HEK293T (cell line): ENCODE data around the gene RNU11.

Experiments
- BHLHE40 ChIP-seq: fragments of 450-650 bp; IDR thresholded peaks from 2 replicates; pipeline ENCODE4 v1.6.1; 2016; ENCODE audit warnings: mild to moderate bottlenecking, moderate library complexity, borderline replicate concordance
- CTBP1 ChIP-seq: fragments of 450-650 bp; IDR thresholded peaks from 2 replicates; pipeline ENCODE4 v1.6.1; 2016; ENCODE audit warnings: borderline replicate concordance
- ELF4 ChIP-seq: fragments of 450-650 bp; IDR thresholded peaks from 2 replicates; pipeline ENCODE4 v1.6.1; 2017; ENCODE audit warnings: antibody characterized with exemption
- FOXM1 ChIP-seq: fragments of 450-650 bp; IDR thresholded peaks from 2 replicates; pipeline ENCODE4 v1.6.1; 2017; ENCODE audit warnings: mild to moderate bottlenecking, borderline replicate concordance
- PKNOX1 ChIP-seq: fragments of 450-650 bp; IDR thresholded peaks from 2 replicates; pipeline ENCODE4 v1.6.1; 2016
- SP1 ChIP-seq: fragments of 450-650 bp; IDR thresholded peaks from 2 replicates; pipeline ENCODE4 v1.6.1; 2017
- SUZ12 ChIP-seq: fragments of 450-650 bp; IDR thresholded peaks from 2 replicates; pipeline ENCODE4 v1.6.1; 2016; ENCODE audit warnings: mild to moderate bottlenecking
- TARDBP ChIP-seq: fragments of 450-650 bp; IDR thresholded peaks from 2 replicates; pipeline ENCODE4 v1.6.1; 2016
- ZNF384 ChIP-seq: fragments of 450-650 bp; IDR thresholded peaks from 2 replicates; pipeline ENCODE4 v1.6.1; 2016

GRCh38 chr1:28642847-28643635 is 5.4 kb upstream of the RNU11 start, which contains the start of gene TAF12:
- TF ChIP-seq CTBP1 (no peak), BHLHE40 (no peak), SUZ12 (no peak), TARDBP (no peak), ELF4 (peak; percentile 99), PKNOX1 (peak; percentile 97), ZNF384 (no peak), SP1 (no peak), FOXM1 (no peak)
